Chondrocyte (in vitro differentiated cells): ENCODE results near the gene RAD51B. TPM values are rescaled to one million over a fixed set of nuclear protein-coding genes. Genes with fewer than 3 reads are reported as not detected.
A peak's percentile ranks its signal among the peaks of the same experiment; 100 is the strongest.

ENCODE experiments used
- DNase-seq: peaks from one replicate; pipeline ENCODE4 v3.0.0; 2021; ENCODE audit warnings: mixed read lengths, low spot score
- H3K27ac Mint-ChIP-seq: one replicate; pipeline ENCODE4 v1.8.0; 2021; ENCODE audit warnings: mild to moderate bottlenecking, moderate library complexity, mixed read lengths; ENCODE audit not compliant: unreplicated experiment
- H3K27me3 Mint-ChIP-seq: 2 replicates; pipeline ENCODE4 v1.8.0; 2021; ENCODE audit warnings: low read depth, mixed read lengths
- H3K36me3 Mint-ChIP-seq: 2 replicates; pipeline ENCODE4 v1.8.0; 2021; ENCODE audit warnings: low read depth, mixed read lengths
- H3K4me1 Mint-ChIP-seq: 2 replicates; pipeline ENCODE4 v1.8.0; 2021; ENCODE audit warnings: low read depth, mild to moderate bottlenecking, mixed read lengths
- H3K4me3 Mint-ChIP-seq: one replicate; pipeline ENCODE4 v1.8.0; 2021; ENCODE audit warnings: mild to moderate bottlenecking, moderate library complexity, mixed read lengths; ENCODE audit not compliant: unreplicated experiment
- H3K9me3 Mint-ChIP-seq: 2 replicates; pipeline ENCODE4 v1.8.0; 2021; ENCODE audit warnings: low read depth, mixed read lengths
- CTCF ChIP-seq: fragments of 200-600 bp; sonication (generic); IDR thresholded peaks from 2 replicates; pipeline ENCODE4 v1.5.0; 2021; ENCODE audit warnings: antibody characterized with exemption, mild to moderate bottlenecking, moderate library complexity
- total RNA-seq: library from RNA; stranded (reverse); gene quantifications from 3 replicates; pipeline ENCODE4 v1.2.1, GENCODE V29; 2021

RAD51B gene
- total RNA-seq, 1 donor from 2014 or later = 8.2 TPM

GRCh38 chr14:68122651-68123050 is 303.1 kb downstream of the RAD51B start:
- Mint-ChIP-seq H3K4me3 (no peak overlapping the region), H3K9me3 (peaks cover 2% of the 10 kb centered on the region), H3K27me3 (no peaks in the 10 kb centered on the region), H3K27ac (peak overlapping the region; percentile 41), H3K4me1 (peaks cover 23% of the 10 kb centered on the region), H3K36me3 (no peaks in the 10 kb centered on the region)
- DNase-seq = no peak
- TF ChIP-seq CTCF = no peak

GRCh38 chr14:68124050-68124449 is 304.5 kb downstream of the RAD51B start:
- no peak overlapping the region for H3K27ac Mint-ChIP-seq
- H3K4me3 Mint-ChIP-seq = no peak overlapping the region
- no peak for TF ChIP-seq CTCF
- no peaks in the 10 kb centered on the region for H3K27me3 Mint-ChIP-seq
- peaks cover 23% of the 10 kb centered on the region for H3K4me1 Mint-ChIP-seq
- peaks cover 2% of the 10 kb centered on the region for H3K9me3 Mint-ChIP-seq
- no peak for DNase-seq
- H3K36me3 Mint-ChIP-seq = no peaks in the 10 kb centered on the region

- H3K4me3 Mint-ChIP-seq = no peak overlapping the region
- H3K27me3 Mint-ChIP-seq = no peaks in the 10 kb centered on the region
- no peak for TF ChIP-seq CTCF
- no peak for DNase-seq
- peaks cover 2% of the 10 kb centered on the region for H3K9me3 Mint-ChIP-seq
- H3K36me3 Mint-ChIP-seq = no peaks in the 10 kb centered on the region
- peaks cover 23% of the 10 kb centered on the region for H3K4me1 Mint-ChIP-seq
- peak overlapping the region; percentile 93 for H3K27ac Mint-ChIP-seq
Measured at GRCh38 chr14:68124979-68125731, 305.6 kb downstream of the RAD51B start.

- no peak for TF ChIP-seq CTCF
- no peak for DNase-seq
- Mint-ChIP-seq H3K27me3 (no peaks in the 10 kb centered on the region), H3K27ac (no peak overlapping the region), H3K4me1 (peaks cover 32% of the 10 kb centered on the region), H3K36me3 (no peaks in the 10 kb centered on the region), H3K9me3 (no peaks in the 10 kb centered on the region), H3K4me3 (no peak overlapping the region)
Measured at GRCh38 chr14:68127166-68127565, 307.6 kb downstream of the RAD51B start.

GRCh38 chr14:68131907-68132306 is 312.3 kb downstream of the RAD51B start:
- Mint-ChIP-seq H3K9me3 (peaks cover 2% of the 10 kb centered on the region), H3K4me3 (no peak overlapping the region), H3K27ac (no peak overlapping the region), H3K36me3 (no peaks in the 10 kb centered on the region), H3K4me1 (peaks cover 39% of the 10 kb centered on the region), H3K27me3 (no peaks in the 10 kb centered on the region)
- TF ChIP-seq CTCF = no peak
- no peak for DNase-seq
